ENCODE measurements around the gene P2RY11.

The P2RY11 gene

DNA sequence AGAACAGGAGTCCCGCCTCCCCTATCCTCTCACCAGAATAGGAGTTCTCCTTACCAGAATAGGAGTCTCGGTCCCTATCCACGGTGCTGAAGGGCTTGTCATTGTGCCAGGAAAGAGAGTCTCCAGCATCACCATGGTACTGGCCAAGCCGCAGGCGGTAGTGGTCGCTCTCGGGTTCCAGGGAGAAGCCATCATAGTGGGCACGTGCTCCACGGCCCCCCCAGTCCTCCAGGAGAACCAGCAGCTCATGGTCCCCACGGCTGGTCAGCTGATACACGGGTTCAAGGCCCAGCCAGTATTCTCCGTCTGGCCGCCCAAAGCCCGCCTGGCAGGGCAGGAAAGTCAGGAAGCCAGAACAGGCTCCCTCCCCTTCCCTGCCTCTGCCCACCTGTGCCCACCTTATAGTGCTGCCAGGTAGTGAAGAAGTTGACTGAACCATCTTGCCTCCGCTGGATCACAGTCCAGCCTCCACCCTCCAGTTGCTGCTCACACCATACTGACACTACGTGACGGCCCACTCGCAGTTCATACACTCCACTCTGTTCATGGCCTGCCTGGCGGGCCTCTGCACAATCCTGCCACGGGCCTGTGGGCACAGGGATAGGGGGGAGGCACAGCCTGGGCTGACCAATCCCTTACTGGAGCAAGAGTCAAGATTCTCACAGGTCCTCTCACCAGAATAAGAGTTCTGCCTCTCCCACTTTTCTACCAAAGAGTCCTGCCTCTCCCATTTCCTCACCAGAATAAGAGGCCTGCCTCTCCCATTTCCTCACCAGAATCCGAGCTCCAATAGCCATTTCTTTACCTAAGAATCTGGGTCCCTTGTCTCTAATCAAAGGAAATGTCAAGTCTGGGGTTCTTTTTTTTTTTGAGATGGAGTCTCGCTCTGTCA is 18.0 kb upstream of the P2RY11 start:
- no peak for DNase-seq (ENCODE audit: low read depth)

GRCh38 chr19:10095622-10095947 is 15.9 kb upstream of the P2RY11 start:
- DNase-seq (ENCODE audit: low read depth): no peak

DNA sequence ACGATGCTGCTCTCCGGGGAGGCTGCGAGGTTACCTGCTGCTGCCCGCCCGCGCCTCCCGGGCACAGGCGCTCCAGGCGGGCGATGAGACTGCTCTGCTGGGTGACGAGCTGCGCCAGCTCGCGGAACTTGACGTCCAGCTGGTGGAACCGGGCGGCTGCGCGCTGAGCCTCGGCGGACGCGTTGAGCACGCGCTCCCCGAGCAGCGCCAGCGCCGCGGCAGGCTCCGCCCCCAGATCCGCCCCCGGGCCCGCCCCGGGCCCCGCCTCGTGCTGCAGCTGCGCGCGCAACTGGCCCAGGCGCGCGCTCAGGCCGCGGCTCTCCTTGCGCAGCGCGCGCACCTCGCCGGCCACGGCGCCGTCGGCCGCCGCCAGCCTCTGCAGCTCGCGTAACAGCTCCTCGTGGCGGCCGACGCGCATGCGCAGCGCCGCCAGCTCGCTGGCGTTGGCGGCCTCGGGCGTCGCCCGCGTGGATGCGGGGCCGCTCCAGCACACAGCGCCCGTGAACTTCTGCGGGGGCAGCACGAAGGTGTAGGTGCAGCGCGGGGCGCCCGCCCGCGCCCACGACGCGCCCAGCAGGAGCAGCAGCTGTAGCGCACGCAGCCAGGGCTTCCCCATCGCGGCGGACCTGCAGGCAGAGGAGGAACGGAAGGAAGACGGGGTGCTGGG is 15.4 kb upstream of the P2RY11 start:
- DNase-seq (ENCODE audit: low read depth): no peak

- DNase-seq (ENCODE audit: low read depth): no peak
Measured at GRCh38 chr19:10096615-10096963, 14.9 kb upstream of the P2RY11 start.

GRCh38 chr19:10100163-10100785 is 11.2 kb upstream of the P2RY11 start:
- no peak for DNase-seq (ENCODE audit: low read depth)

DNA sequence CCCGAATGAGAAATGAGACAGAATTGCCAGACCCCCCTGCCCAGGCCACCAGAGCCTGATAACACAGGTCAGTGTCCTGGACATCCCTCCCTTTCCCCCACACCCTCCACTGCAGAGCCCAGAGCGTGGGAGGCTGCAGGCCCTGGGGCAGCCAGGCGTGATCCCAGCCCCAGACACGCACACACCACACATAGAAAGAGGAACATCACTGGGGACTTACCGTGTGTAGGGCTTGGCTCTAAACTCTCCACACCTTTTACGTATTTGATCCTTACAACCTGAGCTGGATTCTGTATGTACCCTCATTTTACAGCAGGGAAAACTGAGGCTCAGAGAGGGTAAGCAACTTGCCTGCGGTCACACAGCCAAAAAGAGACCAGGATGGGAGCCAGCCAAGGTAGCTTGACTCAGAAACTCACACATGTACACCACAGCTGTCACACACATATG is 8.7 kb upstream of the P2RY11 start:
- DNase-seq (ENCODE audit: low read depth): no peak

GRCh38 chr19:10104130-10104513 is 7.4 kb upstream of the P2RY11 start:
- DNase-seq (ENCODE audit: low read depth): no peak

- DNase-seq (ENCODE audit: low read depth): no peak
Measured at GRCh38 chr19:10104665-10105508, 6.6 kb upstream of the P2RY11 start.

- DNase-seq (ENCODE audit: low read depth): no peak
Measured at GRCh38 chr19:10105509-10106099, 5.9 kb upstream of the P2RY11 start.

- DNase-seq (ENCODE audit: low read depth): peak; percentile 89
Measured at GRCh38 chr19:10106100-10106936, 5.2 kb upstream of the P2RY11 start, which contains the start of gene PPAN. Gene PPAN (plus strand): TSS chr19:10106362. CDS start chr19:10106395, 33 bp downstream.

DNA sequence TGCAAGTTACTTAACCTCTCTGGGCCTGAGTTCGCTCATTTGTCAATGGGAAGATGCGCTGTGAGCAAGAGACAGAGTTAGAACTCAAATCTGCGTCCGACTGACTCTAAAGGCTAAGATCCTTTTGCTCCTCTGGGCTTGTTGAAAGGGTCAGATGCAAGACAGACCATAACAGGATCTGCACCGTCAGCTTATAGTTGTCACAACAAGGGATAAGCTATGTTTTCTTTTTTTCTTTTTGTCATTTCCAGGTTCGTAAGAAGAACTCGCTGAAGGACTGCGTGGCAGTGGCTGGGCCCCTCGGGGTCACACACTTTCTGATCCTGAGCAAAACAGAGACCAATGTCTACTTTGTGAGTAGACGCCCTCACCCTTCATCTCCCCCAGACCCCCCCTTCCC is 4.2 kb upstream of the P2RY11 start:
- no peak for DNase-seq (ENCODE audit: low read depth)

DNA sequence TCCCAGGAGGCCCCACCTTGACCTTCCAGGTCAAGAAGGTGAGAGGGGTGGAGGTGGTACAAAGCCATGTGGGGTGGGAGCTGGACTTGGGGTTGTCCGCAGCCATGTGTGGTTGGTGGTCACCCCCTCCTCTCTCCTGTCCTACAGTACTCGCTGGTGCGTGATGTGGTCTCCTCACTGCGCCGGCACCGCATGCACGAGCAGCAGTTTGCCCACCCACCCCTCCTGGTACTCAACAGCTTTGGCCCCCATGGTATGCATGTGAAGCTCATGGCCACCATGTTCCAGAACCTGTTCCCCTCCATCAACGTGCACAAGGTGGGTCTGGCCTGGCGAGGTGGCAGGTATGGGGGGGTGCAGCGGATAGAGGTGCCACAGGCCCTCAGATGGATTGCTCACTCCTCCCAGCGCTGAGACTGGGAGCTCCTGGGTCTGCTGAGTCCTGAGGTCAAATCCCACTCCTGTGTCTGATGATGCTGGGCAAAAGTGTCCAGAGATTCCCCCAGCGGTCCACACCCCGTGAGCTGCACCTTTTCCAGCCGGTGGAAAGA is 3.6 kb upstream of the P2RY11 start:
- no peak for DNase-seq (ENCODE audit: low read depth)

DNA sequence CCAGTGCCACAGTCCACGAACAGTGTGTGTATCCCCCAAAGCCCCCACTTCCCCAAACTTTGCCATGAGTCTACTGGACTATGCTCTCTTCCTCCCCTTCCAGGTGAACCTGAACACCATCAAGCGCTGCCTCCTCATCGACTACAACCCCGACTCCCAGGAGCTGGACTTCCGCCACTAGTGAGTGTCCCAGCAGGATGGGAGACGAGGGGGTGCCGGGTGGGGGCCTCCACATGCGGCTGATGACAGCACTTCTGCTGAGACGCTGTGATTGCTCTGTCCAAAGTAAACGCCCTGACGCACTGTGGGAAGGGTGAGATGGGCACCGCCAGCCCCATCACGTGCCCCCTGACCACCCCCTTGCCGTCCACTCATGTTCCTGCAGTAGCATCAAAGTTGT is 2.0 kb upstream of the P2RY11 start:
- DNase-seq (ENCODE audit: low read depth): no peak

GRCh38 chr19:10110076-10110971 is 1.2 kb upstream of the P2RY11 start:
- no peak for DNase-seq (ENCODE audit: low read depth)

DNA sequence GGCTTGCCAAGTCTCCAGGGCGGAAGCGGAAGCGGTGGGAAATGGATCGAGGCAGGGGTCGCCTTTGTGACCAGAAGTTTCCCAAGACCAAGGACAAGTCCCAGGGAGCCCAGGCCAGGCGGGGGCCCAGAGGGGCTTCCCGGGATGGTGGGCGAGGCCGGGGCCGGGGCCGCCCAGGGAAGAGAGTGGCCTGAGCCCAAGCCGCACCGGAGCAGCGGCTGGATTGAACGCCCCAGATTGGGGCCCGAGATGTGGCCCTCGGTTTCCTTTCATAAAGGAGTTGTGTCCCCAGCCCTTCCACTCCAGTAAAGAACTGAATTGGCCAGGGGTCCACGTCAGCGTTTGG is 548 bp upstream of the P2RY11 start:
- no peak for DNase-seq (ENCODE audit: low read depth)

DNA sequence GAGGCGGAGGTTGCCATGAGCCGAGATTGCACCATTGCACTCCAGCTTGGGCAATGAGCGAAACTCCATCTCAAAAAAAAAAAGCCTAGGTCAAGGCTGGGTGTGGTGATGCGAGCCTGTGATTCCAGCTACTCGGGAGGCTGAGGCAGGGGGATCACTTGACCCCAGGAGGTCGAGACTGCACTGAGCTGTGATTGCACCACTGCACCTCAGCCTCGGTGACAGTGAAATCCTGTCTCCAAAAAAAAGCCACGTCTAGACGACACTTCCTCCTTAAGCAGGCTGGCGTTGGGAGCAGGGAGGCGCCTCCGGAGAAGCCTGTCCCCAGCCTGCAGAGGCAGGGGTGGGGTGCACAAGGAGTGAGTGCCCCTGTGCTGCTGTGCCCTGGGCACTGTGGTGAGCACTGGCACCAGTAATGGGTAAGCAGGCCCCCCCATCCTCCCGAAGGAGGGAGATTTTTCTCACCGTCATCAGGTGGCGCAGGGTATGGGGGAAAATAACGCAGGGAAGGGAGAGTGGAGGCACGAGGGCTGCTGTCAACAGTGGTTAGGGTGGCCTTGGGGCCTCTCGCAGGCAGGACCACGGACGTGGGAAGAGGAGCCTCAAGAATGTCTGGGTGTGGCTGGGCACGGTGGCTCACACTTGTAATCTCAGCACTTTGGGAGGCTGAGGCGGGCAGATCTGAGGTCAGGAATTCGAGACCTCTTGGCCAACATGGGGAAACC is 706 bp downstream of the P2RY11 start:
- DNase-seq (ENCODE audit: low read depth): no peak

GRCh38 chr19:10112895-10113591 is 1.6 kb downstream of the P2RY11 start:
- no peak for DNase-seq (ENCODE audit: low read depth)

GRCh38 chr19:10113592-10113963 is 2.1 kb downstream of the P2RY11 start:
- DNase-seq (ENCODE audit: low read depth): no peak

Data from non-pigmented ciliary epithelial cell (primary cell).